LNCaP clone FGC (cell line): ENCODE results near the gene DOK3.
"Not testable (repeated sequence)": the region's sequence is repeated elsewhere in the genome, so short reads cannot be mapped to it uniquely, and the experiment has no call there.

Source experiments
- DNase-seq: peaks from one replicate; pipeline ENCODE4 v3.0.0-alpha.2; 2011; ENCODE audit warnings: low read depth
- H3K4me3 ChIP-seq: 2 replicates; pipeline ENCODE4 v1.5.1; 2011; ENCODE audit warnings: mild to moderate bottlenecking, low read depth, low read length, control low read depth
- TF ChIP-seq, protein P1 (sequence below): IDR thresholded peaks from 2 replicates; pipeline ENCODE4 v1.5.1; 2012; ENCODE audit warnings: mild to moderate bottlenecking; ENCODE audit not compliant: control insufficient read depth, insufficient read depth; ENCODE audit errors: extremely low read depth

Gene DOK3

GRCh38 chr5:177490311-177490991, 19.2 kb downstream of the DOK3 start:
- no peak overlapping the region for H3K4me3 ChIP-seq
- TF ChIP-seq, protein P1, sequence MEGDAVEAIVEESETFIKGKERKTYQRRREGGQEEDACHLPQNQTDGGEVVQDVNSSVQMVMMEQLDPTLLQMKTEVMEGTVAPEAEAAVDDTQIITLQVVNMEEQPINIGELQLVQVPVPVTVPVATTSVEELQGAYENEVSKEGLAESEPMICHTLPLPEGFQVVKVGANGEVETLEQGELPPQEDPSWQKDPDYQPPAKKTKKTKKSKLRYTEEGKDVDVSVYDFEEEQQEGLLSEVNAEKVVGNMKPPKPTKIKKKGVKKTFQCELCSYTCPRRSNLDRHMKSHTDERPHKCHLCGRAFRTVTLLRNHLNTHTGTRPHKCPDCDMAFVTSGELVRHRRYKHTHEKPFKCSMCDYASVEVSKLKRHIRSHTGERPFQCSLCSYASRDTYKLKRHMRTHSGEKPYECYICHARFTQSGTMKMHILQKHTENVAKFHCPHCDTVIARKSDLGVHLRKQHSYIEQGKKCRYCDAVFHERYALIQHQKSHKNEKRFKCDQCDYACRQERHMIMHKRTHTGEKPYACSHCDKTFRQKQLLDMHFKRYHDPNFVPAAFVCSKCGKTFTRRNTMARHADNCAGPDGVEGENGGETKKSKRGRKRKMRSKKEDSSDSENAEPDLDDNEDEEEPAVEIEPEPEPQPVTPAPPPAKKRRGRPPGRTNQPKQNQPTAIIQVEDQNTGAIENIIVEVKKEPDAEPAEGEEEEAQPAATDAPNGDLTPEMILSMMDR: no peak
- DNase-seq: no peak

DNA sequence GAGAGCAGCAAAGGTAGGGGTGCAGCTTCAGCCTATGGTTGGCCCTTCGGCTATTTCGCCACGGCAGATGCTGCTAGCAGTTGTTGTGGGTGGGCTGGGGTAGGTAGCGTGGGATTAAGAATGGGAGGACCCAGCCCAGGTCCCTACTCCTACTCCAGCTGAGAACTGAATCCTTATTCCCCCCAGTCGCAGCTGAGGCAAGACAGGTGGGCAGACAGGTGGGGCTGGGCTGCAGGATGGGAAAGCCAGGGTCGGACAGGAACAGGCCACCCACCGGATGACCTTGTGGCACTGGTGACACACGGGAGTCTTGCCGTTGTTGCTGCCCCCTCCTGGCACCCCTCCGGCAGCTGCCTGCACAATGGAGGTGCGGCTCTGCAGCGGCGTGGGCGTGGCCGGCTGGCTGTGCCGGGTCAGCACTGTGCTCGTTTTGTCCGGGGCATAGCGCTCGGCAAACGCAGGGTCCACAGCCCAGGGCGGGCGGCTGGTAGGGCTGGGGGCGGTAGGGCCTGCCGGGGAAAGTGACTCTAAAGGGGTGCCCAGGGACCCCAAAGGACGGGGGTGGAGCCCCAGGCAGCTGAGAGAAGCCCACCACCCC, 20.4 kb downstream of the DOK3 start:
- TF ChIP-seq, protein P1: no peak
- no peak for DNase-seq
- no peak overlapping the region for H3K4me3 ChIP-seq

DNA sequence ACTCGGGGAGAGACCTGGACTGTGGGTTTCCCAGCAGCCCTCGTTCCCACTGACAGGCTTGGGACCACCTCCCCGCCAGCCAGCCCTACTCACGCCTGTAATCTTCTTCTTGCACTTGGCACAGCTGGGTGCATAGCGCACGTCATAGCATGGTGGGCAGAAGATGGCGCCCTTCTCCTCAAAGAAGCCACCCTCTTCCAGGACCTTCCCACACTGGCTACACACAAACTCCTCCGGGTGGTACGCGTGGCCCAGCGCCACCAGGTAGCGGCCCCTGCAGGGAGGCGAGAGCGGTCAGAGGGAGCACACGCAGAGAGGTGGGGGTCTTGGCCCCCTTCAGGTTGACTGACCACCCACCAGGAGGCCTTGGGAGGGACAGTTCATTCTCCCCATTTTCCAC, 21.7 kb downstream of the DOK3 start:
- no peak for DNase-seq
- TF ChIP-seq, protein P1: no peak
- H3K4me3 ChIP-seq: no peak overlapping the region

DNA sequence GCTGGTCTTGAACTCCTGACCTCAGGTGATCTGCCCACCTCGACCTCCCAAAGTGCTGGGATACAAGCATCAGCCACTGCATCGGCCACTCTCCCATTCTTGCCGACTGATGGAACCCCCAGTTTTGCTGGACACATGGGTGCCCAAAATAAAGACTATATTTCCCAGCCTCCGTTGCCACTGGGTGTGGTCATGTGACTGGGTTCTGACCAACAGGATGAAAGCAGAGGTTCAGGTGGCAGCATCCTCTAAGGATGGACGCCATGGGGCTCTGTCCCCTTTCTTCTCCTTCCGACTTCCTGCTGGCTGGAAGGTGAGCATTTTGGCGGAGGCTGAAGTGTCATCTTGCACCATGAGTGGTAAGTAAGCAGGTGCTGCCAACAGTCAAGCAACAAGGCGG, 22.5 kb downstream of the DOK3 start:
- no peak overlapping the region for H3K4me3 ChIP-seq
- TF ChIP-seq, protein P1: no peak
- no peak for DNase-seq

GRCh38 chr5:177486256-177486655, 23.4 kb downstream of the DOK3 start:
- DNase-seq: no peak
- TF ChIP-seq, protein P1: no peak
- H3K4me3 ChIP-seq: no peak overlapping the region

DNA sequence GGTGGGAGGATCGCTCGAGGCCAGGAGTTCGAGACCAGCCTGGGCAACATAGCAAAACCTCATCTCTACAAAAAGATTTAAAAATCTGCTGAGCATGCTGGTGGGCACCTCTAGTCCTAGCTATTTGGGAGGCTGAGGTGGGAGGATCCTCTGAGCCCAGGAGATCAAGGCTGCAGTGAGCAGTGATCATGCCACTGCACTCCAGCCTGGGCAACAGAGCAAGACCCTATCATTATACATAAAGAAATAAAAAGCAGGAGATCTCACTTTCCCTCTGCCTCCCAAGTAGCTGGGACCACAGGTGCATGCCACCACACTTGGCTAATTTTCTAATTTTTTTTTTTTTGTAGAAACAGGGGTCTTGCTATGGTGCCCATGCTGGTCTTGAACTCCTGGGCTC, 23.9 kb downstream of the DOK3 start:
- not testable (repeated sequence) for DNase-seq

DNA sequence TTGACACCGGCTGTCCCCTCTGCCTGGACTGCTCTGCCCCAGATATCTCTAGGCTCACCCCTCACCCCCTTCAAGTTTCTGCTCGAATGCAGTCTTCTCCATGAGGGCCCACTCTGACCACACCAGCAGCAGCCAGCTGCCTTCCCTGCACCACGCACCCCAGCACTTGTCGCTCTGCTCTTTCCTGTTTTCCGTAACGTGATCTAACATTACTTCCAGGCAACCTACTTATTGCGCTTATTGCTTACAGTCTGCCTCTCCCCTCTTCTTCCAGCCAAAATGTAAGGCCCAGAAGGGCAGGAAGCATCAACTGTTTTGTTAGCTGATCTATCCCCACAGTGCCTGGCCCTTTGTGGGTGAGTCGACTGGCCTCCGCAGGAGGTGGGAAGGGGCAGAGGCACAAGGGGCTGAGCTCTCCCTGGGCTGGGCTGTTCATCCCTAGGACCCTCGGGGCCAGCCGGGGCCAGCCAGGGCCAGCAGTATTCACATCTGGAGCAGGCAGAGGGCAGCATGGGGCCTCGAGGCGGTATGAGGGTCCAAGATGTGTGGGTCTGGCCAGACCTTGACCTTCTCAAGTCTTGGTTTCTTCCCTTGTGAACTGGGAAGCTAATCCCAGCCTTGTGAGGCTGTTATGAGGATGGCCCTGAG, 24.6 kb downstream of the DOK3 start:
- no peak for DNase-seq
- TF ChIP-seq, protein P1: no peak
- no peak overlapping the region for H3K4me3 ChIP-seq

More for the DNA sequence above, 23.9 kb downstream of the DOK3 start:
- H3K4me3 ChIP-seq: not testable (repeated sequence)
